Activated CD8-positive, alpha-beta memory T cell treated with anti-CD3 and anti-CD28 coated beads, Interleukin-2, amount 50 U/mL, for 48 hours (primary cell): ENCODE results near the gene SEPTIN12.
A peak's percentile ranks its signal among the peaks of the same experiment; 100 is the strongest.
"Not testable (repeated sequence)": the region's sequence is repeated elsewhere in the genome, so short reads cannot be mapped to it uniquely, and the experiment has no call there.

Experiments
- DNase-seq: peaks from one replicate; pipeline ENCODE4 v3.0.0-alpha.2; 2020

The SEPTIN12 gene

DNA sequence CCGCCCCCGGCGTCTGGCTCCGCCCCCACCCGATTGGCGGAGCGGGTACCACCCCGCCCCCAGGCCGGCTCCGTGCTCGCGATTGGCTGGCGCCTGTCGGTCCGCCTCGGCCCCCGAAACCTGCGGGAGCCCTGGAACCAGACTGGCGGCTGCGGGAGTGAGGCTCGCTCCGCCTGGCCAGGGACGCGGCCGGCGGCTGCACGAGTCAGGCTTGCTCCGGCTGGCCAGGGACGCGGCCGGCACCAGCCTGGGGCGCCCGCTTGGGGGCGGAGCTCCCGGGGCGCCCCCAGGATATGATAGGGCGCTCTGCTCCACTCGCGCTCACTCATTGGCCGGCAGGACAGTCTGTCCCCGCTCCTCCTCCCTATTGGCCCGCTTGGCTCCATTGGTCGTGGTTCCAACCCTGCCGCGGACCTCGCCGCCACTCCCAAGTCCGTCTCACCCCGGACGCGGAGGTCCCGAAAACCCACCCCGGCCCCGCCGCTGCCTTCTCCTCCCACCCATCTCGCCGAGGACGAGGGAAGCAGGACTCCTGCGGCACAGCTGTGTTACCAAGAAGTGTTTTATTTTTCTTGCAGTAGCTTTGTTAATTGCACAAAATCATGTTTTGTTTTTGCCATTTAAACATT, 14.6 kb upstream of the SEPTIN12 start:
- peak; percentile 93 for DNase-seq

- DNase-seq = peak; percentile 83
Observed at GRCh38 chr16:4801962-4802658, 14.0 kb upstream of the SEPTIN12 start, which contains the start of gene ROGDI. Gene ROGDI, minus strand, starts transcription at chr16:4802633. Its CDS starts 62 bp downstream, at chr16:4802571.

GRCh38 chr16:4801051-4801961, 13.2 kb upstream of the SEPTIN12 start:
- peak; percentile 59 for DNase-seq

DNA sequence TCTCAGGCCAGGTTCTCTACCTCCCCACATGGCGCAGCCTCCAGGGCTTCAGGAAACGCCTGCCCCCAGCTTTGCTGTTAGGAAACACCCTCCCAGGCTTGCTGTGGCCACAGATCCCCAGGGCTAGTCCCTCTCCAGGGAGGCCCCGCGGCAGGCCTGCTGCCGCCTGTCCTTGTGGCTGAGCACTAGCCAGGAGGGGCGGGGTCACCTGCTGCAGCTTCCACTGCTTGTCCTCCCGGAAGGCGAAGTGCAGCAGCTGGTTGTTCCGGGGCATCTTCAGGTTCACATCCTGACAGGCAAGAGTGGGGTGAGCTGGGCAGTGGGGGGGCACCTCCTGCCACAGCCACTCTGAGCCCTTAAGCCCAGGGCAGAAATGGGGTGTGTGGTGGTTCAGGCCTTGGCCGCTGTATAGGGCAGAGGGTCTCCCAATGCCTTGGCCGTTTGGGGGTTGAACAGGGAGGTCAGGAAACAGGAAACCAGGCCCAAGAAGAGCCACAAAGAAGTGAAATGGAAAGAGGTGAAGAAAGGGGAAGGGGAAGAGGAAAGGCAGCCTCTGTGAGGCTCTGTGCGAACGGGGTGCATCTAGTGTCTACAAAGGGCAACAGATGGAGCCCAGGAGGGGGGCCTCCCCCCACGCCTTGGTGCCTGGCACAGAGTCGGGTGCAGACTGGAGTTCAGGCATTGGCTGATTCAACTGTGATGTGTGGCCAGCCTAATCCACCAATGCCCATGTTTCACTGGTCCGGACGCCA, 12.3 kb upstream of the SEPTIN12 start:
- no peak for DNase-seq

- DNase-seq = no peak
Observed at GRCh38 chr16:4799171-4799855, 11.2 kb upstream of the SEPTIN12 start.

DNA sequence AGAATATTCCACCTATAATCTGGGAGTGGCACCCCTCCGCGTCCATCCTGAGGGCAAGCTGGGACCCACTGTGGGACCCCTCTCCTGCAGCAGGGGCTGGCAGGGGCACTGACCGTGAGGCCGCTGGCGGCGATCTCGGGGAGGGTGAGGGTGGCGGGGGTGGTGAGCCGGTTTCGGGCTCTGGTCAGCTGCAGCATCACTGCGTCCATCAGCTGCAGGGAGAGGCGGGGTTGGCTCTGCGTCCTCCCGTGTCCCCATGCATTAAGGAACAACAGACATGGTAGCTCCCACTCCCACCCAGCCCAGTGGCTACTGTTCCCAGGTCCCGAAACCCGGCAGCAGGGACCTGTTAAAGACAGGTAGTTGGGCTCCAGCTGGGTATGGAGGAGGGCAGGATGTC, 10.3 kb upstream of the SEPTIN12 start:
- no peak for DNase-seq

GRCh38 chr16:4797805-4798252, 9.7 kb upstream of the SEPTIN12 start:
- no peak for DNase-seq

GRCh38 chr16:4796982-4797804, 9.0 kb upstream of the SEPTIN12 start:
- DNase-seq = no peak

DNA sequence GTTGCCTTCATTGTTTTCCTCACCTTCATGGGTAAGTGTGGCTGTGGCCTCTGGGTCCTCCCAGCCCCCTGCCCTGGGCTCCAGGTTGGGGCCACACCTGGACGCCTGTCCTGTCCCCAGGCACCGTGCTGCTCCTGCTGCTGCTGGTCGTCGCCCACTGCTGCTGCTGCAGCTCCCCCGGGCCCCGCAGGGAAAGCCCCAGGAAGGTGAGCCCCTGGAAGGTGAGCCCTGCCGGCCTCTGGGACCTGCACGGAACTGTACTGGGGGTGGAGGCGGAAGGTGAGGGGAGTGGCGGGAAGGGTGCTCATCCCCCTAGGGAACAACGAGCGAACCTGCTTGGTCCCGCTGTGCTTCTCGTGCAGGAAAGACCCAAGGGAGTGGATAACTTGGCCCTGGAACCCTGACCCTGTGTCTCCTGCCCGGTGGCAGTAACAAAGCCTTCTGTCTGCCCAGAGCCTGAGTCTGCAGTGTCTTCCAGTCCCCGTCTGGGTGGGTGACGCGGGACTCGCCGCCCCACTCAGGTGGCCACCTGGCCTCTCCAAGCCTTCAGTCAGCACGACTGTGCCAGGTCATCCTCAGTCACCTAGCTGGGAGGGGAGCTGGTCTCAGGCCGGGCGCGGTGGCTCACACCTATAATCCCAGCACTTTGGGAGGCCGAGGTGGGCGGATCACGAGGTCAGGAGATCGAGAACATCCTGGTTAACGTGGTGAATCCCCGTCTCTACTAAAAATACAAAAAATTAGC, 7.9 kb upstream of the SEPTIN12 start:
- DNase-seq = no peak

DNA sequence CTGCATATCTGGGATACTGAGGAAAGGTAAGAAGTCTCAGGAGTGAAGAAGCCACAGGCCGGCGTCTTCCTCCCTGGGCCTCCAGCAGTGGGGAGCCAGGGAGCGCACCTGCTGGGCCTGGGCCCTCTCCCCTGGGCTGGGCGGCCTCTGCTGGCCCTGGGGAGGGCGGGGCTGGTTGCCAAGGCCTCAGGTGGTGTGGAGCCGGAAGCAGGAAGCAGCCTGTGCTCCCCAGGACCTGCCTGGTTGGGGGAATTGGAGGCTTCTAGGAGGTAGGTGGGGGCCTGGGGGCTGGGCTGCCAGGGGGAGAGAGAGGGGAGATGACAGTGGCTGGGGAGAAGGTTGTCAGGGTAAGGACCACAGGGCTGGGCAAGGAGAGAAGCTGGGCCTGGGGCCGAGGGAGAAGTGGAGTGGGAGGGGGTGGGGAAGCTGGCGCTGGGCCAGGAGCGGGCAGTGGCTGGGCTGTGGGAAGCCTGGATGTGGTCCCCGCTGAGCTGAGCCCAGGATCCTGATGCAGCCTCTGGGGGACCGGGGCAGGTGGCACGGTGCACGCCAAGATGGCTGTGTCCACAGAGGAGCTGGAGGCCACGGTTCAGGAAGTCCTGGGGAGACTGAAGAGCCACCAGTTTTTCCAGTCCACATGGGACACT, 7.2 kb upstream of the SEPTIN12 start, which contains the start of gene SMIM22:
TSS of gene SMIM22 (plus strand) at position 189 of the 647 bp plus-strand sequence. CDS start at position 555, 366 bp downstream.
- no peak for DNase-seq

DNA sequence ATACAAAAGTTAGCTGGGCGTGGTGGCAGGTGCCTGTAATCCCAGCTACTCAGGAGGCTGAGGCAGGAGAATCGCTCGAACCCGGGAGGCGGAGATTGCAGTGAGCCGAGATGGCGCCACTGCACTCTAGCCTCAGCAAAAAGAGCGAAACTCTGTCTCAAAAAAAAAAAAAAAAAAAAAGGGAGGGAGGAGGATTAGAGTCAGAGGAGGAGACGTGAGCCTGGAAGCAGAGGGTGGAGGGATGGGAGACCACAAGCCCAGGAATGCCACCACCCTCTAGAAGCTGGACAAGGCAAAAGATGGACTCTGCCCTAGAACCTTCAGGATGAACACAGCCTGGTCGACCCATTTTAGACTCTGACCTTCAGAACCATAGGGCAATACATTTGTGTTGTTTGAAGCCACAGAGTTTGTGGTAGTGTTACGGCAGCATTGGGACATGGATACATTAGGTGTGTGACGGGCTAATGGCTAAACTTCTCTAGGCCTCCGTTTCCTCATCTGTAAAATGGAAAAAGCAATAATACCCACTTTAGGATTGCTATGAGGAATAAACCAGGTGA, 4.9 kb upstream of the SEPTIN12 start:
- DNase-seq = no peak

DNA sequence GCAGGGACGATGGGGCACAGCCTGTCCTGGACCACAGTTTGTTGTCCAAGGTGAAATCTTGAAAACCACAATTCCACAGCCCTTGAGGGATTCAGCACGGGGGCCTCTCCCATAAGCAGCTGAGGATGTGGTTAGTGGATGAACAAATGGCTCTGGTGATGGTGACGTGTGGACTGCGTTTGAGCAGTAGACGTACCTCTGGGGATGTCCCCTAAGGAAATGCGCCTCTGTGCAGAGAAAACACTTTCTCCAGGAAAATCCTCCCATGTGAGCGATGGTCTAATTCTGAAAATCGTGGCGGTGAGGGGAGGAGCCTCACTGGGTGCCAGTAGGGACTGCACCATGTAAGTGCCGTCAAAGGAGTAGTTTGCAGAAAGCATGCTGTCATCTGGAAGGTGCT, 2.7 kb upstream of the SEPTIN12 start:
- no peak for DNase-seq

DNA sequence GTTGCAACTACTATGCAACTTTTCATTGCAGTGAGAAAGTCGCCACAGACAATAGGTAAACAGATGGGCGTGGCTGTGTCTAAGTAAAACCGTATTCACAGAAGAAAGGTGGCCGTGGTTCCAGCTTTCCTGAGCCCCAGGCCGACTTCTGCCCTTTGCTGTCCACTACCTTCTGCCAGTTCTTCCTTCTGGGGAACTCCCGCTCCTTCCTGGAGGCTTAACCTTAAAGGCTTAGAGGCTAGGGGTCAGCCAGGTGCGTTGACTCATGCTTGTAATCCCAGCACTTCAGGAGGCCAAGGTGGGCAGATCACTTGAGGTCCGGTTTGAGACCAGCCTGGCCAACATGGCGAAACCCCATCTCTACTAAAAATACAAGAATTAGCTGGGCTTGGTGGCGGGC, 2.1 kb upstream of the SEPTIN12 start:
- no peak for DNase-seq

DNA sequence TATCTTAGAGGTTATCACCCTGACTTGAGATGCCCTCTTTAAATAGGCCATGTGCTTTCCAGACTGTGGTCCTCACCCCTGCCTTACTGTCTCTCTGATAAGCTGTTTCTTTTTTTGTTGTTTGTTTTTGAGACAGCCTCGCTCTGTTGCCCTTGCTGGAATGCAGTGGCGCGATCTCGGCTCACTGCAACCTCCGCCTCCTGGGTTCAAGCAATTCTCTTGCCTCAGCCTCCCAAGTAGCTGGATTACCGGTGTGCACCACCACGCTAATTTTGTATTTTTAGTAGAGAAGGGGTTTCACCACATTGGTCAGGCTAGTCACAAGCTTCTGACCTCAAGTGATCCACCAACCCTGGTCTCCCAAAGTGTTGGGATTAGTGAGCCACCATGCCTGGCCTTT, 765 bp upstream of the SEPTIN12 start:
- no peak for DNase-seq

- DNase-seq = no peak
Observed at GRCh38 chr16:4788489-4788889, 344 bp upstream of the SEPTIN12 start.

DNA sequence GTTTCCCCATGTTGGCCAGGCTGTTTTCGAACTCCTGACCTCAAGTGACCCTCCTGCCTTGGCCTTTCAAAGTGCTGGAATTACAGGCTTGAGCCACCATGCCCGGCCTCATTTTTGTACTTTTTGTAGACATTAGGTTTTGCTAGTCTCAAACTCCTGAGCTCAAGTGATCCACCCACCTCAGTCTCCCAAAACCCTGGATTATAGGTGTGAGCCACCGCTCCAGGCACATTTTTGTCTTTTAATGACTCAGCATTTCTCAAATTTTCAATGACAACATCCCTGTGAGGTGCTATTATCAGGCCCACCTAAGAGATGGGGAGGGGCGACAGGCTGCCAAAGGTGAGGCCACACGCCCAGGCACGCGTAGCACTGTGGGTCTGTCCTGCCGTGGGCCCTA, 1.1 kb downstream of the SEPTIN12 start:
- DNase-seq = no peak

GRCh38 chr16:4785758-4786433, 2.2 kb downstream of the SEPTIN12 start:
- DNase-seq = no peak

- DNase-seq = not testable (repeated sequence)
Observed at GRCh38 chr16:4784444-4784987, 3.6 kb downstream of the SEPTIN12 start.

GRCh38 chr16:4783951-4784336, 4.2 kb downstream of the SEPTIN12 start:
- DNase-seq = no peak
